Measurements from ENCODE around the gene HSPA4L.
A peak's percentile ranks its signal among the peaks of the same experiment; 100 is the strongest.

Gene HSPA4L

GRCh38 chr4:127747883-127748282 lies 34.2 kb upstream of the HSPA4L start:
- H3K27me3 Mint-ChIP-seq (ENCODE audit: low read depth) = no peaks in the 10 kb centered on the region
- no peak overlapping the region for H3K4me3 Mint-ChIP-seq
- peaks cover 35% of the 10 kb centered on the region for H3K9me3 Mint-ChIP-seq
- H3K27ac Mint-ChIP-seq = no peak overlapping the region
- no peaks in the 10 kb centered on the region for H3K4me1 Mint-ChIP-seq
- TF ChIP-seq CTCF (IDR thresholded peaks at IDR 0.05; ENCODE audit: unreplicated experiment in 3 of 3) = no peak
- no peaks in the 10 kb centered on the region for H3K36me3 Mint-ChIP-seq (ENCODE audit: low read depth)

- H3K36me3 Mint-ChIP-seq (ENCODE audit: low read depth) = no peaks in the 10 kb centered on the region
- H3K27me3 Mint-ChIP-seq (ENCODE audit: low read depth) = no peaks in the 10 kb centered on the region
- H3K4me3 Mint-ChIP-seq = no peak overlapping the region
- peaks cover 36% of the 10 kb centered on the region for H3K9me3 Mint-ChIP-seq
- TF ChIP-seq CTCF (IDR thresholded peaks at IDR 0.05; ENCODE audit: unreplicated experiment in 3 of 3) = no peak
- no peaks in the 10 kb centered on the region for H3K4me1 Mint-ChIP-seq
- no peak overlapping the region for H3K27ac Mint-ChIP-seq
Observed at GRCh38 chr4:127748957-127749356, 33.2 kb upstream of the HSPA4L start.

- Mint-ChIP-seq H3K36me3 (ENCODE audit: low read depth) (peaks cover 4% of the 10 kb centered on the region), H3K9me3 (peaks cover 27% of the 10 kb centered on the region), H3K27me3 (ENCODE audit: low read depth) (no peaks in the 10 kb centered on the region), H3K4me1 (no peaks in the 10 kb centered on the region), H3K27ac (no peak overlapping the region), H3K4me3 (no peak overlapping the region)
- TF ChIP-seq CTCF (IDR thresholded peaks at IDR 0.05; ENCODE audit: unreplicated experiment in 3 of 3) = no peak
Observed at GRCh38 chr4:127756906-127757305, 25.2 kb upstream of the HSPA4L start.

GRCh38 chr4:127759228-127759820 lies 22.8 kb upstream of the HSPA4L start:
- Mint-ChIP-seq H3K27ac (peak overlapping the region; percentile 16 to 79 (median 69)), H3K27me3 (ENCODE audit: low read depth) (no peaks in the 10 kb centered on the region), H3K4me1 (no peaks in the 10 kb centered on the region), H3K9me3 (peaks cover 17% of the 10 kb centered on the region), H3K4me3 (no peak overlapping the region), H3K36me3 (ENCODE audit: low read depth) (peaks cover 4% of the 10 kb centered on the region)
- no peak for TF ChIP-seq CTCF (IDR thresholded peaks at IDR 0.05; ENCODE audit: unreplicated experiment in 3 of 3)

- peaks cover 4% of the 10 kb centered on the region for H3K36me3 Mint-ChIP-seq (ENCODE audit: low read depth)
- peaks cover 16% of the 10 kb centered on the region for H3K9me3 Mint-ChIP-seq
- H3K4me3 Mint-ChIP-seq = no peak overlapping the region
- H3K27me3 Mint-ChIP-seq (ENCODE audit: low read depth) = no peaks in the 10 kb centered on the region
- H3K4me1 Mint-ChIP-seq = no peaks in the 10 kb centered on the region
- peak overlapping the region; percentile 16 to 79 (median 69) for H3K27ac Mint-ChIP-seq
- no peak for TF ChIP-seq CTCF (IDR thresholded peaks at IDR 0.05; ENCODE audit: unreplicated experiment in 3 of 3)
Observed at GRCh38 chr4:127759893-127760292, 22.2 kb upstream of the HSPA4L start.

- H3K36me3 Mint-ChIP-seq (ENCODE audit: low read depth) = no peaks in the 10 kb centered on the region
- no peaks in the 10 kb centered on the region for H3K27me3 Mint-ChIP-seq (ENCODE audit: low read depth)
- no peak for TF ChIP-seq CTCF (IDR thresholded peaks at IDR 0.05; ENCODE audit: unreplicated experiment in 3 of 3)
- H3K4me3 Mint-ChIP-seq = no peak overlapping the region
- H3K9me3 Mint-ChIP-seq = no peaks in the 10 kb centered on the region
- no peaks in the 10 kb centered on the region for H3K4me1 Mint-ChIP-seq
- no peak overlapping the region for H3K27ac Mint-ChIP-seq
Observed at GRCh38 chr4:127771535-127772275, 10.4 kb upstream of the HSPA4L start.

Data from nephron (organoid).